Esophagus mucosa (tissue), 1 donor: Measurements from ENCODE around the gene HIGD2A. TPM values are rescaled to one million over a fixed set of nuclear protein-coding genes. Genes with fewer than 3 reads are reported as not detected.
A peak's percentile ranks its signal among the peaks of the same experiment; 100 is the strongest.

Source experiments
- ATAC-seq: fragments of 200-7000 bp; cut with Tn5 transposase; one replicate; pipeline ENCODE4 v1.9.1; 2020
- total RNA-seq: library from RNA; stranded (reverse); gene quantifications from one replicate; pipeline ENCODE4 v1.2.4, GENCODE V29; 2023
- donor health status: DM: yes; HTN: yes; CAD: no.

HIGD2A gene
- total RNA-seq, 1 donor from 2014 or later, result 101 TPM

DNA sequence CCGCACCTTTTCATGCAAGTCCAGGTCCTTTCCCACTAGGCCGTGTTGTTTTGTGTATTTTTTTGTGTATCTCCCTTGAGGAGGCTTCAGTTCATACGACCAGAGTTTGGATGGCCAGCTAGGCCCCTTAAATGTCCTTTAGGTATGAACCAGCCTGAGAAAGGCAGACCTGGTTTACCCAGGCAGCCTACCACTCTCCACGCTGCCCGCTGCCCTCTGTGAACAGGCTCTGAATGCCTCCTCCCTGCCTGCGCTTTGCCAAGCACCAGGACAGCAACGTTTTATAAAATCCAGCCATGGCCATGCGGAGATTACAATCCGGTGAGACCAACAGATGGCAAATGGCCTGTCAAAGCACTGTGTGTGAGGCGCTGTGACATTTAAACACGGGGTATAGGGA, 28.4 kb downstream of the HIGD2A start:
- no peak for ATAC-seq

DNA sequence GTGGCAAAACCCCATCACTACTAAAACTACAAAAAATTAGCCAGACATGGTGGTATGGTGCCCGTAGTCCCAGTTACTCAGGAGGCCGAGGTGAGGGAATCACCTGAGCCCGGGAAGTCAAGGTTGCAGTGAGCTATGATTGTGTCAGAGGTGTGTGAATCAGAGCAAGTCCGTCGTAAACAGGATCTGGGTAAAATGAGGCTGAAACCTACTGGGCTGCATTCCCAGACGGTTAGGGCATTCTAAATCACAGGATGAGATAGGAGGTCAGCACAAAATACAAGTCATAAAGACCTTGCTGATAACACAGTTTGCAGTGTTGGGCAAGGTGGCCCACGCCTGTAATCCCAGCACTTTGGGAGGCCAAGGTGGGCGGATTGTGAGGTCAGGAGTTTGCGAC, 29.7 kb downstream of the HIGD2A start:
- ATAC-seq, result peak; percentile 30

DNA sequence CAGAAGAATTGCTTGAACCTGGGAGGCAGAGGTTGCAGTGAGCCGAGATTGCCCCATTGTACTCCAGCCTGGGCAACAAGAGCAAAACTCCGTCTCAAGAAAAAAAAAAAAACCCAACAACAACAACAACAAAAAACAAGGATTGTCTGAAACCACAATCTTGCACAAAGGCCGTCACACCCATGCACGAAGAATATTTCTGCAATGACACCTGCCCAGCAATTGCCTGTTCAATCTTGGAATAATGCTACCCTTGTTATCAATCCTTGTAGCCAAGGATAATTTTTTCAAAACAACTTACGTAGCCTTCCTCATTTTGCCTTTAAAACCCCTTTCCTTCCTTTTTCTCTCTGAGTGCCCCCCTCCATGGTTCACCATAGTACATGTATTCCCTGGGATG, 31.5 kb downstream of the HIGD2A start:
- ATAC-seq, result no peak

DNA sequence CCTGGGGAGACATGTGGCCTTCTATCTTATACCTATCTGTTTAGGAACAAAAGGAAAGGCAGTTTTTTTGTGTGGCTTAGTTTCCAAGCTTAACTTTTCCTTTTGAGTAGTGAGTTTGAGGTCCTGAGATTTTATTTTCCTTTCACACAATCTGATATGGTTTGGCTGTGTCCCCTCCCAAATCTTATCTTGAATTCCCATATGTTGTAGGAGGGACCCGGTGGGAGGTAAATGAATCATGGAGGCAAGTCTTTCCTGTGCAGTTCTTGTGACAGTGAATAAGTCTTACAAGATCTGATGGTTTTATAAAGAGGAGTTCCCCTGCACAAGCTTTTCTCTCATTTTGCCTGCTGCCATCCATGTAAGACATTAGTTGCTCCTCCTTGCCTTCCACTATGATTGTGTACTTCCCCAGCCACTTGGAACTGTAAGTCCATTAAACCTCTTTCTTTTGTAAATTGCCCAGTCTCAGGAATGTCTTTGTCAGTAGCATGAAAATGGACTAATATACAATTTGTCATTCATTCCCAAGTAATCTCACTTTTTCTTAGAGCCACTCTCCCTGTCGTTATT, 32.5 kb downstream of the HIGD2A start:
- no peak for ATAC-seq

DNA sequence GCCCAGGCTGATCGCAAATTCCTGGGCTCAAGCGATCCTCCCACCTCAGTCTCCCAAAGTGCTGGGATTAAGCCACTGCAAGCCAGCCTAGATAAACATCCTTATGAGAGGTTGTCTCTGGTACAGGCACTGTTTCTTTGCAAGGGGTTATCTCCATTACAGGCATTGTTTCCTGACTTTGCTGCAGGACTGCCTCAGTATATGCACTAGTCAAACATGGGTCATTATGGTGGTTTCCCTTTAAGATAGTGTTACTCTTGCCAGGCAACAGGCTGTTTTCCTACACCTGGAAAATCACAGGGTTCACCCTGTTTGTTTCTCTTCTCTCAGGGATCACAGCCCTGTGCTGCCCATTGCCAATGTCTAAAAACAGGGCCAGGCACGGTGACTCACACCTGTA, 35.6 kb downstream of the HIGD2A start:
- peak; percentile 39 for ATAC-seq

DNA sequence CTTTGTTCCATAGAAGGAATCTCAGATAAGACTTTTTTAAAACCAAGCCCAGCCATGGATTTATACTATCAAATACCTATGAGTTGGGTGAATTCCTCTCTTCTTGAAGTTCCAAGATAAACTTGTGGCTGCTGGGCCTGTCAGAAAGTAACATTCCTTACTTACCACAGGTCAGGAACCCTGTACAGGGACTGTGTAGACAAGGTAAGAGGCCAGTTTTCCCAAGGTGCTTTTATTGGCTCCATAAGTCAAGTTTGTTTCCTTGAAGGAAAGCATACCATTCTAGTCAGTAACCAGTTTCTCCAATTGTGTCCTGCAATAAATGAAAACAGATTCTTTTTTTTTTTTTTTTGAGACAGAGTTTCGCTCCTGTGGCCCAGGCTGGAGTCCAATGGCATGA, 36.6 kb downstream of the HIGD2A start:
- ATAC-seq, result no peak

DNA sequence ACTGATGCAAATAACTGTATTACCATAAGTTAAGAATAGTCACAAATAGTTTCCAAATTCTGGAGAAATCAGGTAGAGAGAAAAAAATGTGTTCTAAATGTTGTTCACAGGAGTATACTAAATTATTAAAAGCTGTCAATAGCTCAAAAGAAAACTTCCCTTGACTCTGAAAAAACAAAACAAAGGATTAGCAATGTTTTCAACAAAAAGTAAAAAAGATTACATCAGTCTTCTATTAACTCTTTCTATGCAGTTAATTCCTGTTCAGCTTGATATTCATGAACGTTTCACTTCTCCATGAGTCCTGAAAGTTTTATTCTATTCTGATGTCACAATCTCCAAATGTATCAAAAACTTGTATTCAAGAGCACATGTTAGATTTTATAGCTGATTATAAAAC, 37.2 kb downstream of the HIGD2A start:
- no peak for ATAC-seq

DNA sequence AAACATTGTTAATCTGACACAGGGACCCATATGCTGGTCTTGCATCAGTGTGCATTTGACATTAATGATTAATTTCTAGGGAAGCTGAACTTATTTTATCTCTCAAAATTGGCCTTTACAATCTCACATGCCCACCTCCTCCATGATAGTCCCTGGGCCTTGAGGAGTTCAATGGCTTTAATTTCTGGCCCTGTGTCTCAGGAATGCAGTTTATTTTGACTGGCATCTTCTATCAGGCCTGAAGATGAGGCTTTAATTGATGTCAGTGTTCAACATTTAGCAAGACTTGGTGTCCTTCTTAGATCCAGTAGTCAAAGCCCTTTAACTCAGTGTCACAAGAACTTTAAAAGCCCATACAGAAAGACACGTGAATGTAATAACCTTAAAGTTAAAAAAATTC, 38.3 kb downstream of the HIGD2A start:
- no peak for ATAC-seq

DNA sequence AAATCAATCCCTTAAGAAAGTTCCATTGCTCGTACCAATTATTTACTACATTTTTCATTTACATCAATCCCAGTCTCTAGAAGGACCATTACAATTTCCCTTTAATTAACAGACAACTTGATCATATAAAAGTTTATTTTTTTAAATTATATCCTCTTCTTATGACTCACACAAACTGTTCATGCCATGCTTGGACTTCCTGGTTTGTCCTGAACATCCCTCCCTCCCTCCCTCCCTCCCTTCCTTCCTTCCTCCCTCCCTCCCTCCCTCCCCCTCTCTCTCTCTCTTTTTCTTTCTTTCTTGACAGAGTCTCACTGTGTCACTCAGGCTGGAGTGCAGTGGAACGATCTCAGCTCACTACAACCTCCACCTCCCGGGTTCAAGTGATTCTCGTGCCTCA, 39.4 kb downstream of the HIGD2A start:
- no peak for ATAC-seq

DNA sequence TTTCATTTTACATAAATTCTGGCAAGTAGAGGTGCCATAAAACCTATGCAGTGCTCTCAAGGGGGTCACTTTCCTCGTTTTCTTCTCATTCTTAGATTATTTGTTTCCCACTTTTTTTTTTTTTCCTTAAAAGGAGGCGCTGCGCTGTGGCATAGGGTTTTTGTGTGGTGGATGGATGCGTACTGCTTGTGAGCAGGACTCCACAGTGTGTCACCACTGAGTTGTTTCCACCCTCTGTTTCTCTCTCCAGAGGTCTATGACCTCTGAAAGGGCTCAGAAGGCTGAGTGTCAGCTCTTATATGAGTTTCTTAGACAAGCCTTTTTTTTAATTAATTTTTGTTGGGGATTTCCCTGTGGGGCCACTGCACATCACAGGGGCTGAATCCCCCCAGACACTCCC, 41.4 kb downstream of the HIGD2A start:
- ATAC-seq, result no peak

DNA sequence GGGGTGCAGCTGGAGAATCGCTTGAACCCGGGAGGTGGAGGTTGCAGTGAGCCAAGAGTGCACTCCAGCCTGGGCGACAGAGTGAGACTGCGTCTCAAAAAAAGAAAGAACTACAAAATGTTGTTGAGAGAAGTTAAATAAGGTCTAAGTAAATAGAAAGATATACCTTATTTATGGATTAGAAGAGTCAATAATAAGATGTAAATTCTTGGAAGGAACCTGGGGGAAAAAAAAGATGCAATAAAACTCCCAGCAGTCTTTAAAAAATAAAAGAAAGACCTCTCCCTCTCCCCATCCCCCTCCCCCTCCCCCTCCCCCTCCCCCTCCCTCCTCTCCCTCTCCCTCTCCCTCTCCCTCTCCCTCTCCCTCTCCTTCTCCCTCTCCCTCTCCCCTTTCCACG, 44.2 kb downstream of the HIGD2A start:
- ATAC-seq, result no peak

DNA sequence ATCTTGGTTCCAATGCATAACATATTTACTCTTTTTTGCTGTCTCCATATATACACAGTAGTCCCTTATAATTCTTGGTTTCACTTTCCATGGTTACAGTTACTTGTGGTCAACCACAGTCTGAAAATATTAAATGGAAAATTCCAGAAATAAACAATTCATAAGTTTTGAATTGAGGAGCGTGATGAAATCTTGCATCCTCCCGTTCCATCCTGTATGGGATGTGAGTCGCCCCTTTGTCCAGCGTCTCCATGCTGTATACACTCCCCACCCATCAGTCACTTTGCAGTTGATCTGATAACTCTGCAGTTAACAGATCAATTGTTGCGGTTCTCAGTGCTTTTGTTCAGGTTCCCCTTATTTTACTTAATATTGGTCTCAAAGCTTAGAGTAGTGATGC, 48.1 kb downstream of the HIGD2A start:
- ATAC-seq, result no peak

DNA sequence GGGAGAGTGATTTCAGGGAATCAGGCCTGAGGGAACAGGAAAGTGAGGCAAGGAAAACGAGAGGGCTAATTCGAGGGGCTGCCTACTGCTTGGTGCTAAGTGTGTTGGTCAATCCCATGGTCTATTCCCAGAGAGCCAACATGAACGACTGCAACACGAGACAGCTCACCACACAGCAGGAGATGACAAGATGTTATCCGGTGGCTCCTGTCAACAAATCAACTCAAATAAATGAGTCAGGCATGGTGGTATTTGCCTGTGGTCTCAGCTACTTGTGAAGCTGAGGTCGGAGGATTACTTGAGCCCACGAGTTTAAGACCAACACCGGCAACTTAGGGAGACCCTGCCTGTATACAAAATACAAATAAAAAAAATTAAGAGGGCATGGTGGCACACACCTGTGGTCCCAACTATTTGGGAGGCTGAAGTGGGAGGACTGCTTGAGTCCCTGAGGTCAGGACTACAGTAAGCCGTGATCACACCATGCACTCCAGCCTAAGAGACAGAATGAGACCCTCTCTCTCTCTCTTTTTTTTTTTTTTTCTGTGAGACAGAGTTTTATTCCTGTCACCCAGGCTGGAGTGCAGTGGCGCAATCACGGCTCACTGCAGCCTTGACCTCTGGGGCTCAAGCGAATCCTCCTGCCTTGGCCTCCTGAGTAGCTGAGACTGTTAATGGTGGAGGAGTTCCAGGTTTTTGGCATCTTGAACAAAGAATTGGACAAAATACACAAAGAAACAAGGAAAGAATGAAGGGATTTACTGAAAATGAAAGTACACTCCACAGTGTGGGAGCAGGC, 50.6 kb downstream of the HIGD2A start:
- ATAC-seq, result no peak

Other genes starting within 250 kb of the HIGD2A start
- 5.5 TPM for gene SIMC1, start 150.3 kb upstream of the HIGD2A start, total RNA-seq
- gene KIAA1191, start 27.0 kb upstream of the HIGD2A start, total RNA-seq, result 58.8 TPM
- gene ARL10, start 23.3 kb upstream of the HIGD2A start, total RNA-seq, result 4.2 TPM
- gene NOP16, start 153 bp upstream of the HIGD2A start, total RNA-seq, result 39.5 TPM
- 266 TPM for gene CLTB, start 27.8 kb downstream of the HIGD2A start, total RNA-seq
- gene FAF2, start 59.6 kb downstream of the HIGD2A start, total RNA-seq, result 24.2 TPM
- gene RNF44, start 148.7 kb downstream of the HIGD2A start, total RNA-seq, result 22.0 TPM
- not detected for gene CDHR2, start 160.6 kb downstream of the HIGD2A start, total RNA-seq
- 1.9 TPM for gene GPRIN1, start 221.4 kb downstream of the HIGD2A start, total RNA-seq
- gene SNCB, start 241.8 kb downstream of the HIGD2A start, total RNA-seq, result not detected
- not detected for gene EIF4E1B, start 241.9 kb downstream of the HIGD2A start, total RNA-seq